Stimulated activated CD8-positive, alpha-beta memory T cell treated with anti-CD3 and anti-CD28 coated beads, Interleukin-2, amount 100 ng/mL, for 48 hours (primary cell): ENCODE data around the gene TMEM101.
"Not testable (repeated sequence)": the region's sequence is repeated elsewhere in the genome, so short reads cannot be mapped to it uniquely, and the experiment has no call there.

Experiments used
- DNase-seq, 2 donors: peaks; one replicate each; pipeline ENCODE4 v3.0.0-alpha.2; 2020; ENCODE audit warnings: low read depth in 2 of 2

TMEM101 gene

DNA sequence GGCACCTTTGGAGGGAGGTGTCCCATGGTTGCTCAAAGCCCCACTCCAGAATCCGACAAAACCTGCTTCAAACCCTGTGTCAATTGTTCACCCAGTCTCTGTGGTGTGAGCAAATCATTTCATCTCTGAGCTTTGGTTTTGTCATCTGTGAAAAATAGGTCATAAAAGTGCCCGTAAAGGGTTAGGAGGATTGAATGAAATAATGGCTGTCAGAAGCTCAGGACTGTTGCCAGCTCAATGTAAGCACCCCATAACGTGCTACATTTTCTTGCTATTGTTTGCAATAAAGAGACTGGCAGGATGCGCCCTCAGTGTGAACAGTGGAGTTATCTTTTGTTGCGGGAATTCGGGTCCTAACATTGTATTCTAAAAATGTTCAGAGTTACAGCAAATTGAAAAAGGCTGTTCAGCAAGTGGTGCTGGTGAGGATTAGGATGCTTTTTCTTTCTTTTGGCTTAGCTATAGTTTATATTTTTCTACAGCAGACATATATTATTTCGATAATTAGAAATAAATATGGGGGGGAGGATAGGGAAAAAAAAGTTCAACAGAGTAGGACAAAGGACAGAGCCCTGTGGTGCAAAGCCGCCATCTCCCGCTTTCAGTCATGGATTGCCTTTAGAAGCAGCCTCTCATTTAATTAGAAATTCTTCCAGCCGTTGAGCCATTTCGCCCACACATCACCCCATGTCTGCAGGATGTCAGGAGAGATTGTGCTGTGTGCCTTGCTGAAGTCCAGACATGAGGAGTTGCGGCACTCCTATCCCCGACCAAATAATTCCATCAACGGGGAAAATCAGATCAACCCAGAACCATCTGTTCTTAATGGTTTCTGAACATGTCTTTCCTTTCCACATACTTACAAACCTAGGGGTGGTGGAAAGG, 40.1 kb downstream of the TMEM101 start:
- DNase-seq = no peak

DNA sequence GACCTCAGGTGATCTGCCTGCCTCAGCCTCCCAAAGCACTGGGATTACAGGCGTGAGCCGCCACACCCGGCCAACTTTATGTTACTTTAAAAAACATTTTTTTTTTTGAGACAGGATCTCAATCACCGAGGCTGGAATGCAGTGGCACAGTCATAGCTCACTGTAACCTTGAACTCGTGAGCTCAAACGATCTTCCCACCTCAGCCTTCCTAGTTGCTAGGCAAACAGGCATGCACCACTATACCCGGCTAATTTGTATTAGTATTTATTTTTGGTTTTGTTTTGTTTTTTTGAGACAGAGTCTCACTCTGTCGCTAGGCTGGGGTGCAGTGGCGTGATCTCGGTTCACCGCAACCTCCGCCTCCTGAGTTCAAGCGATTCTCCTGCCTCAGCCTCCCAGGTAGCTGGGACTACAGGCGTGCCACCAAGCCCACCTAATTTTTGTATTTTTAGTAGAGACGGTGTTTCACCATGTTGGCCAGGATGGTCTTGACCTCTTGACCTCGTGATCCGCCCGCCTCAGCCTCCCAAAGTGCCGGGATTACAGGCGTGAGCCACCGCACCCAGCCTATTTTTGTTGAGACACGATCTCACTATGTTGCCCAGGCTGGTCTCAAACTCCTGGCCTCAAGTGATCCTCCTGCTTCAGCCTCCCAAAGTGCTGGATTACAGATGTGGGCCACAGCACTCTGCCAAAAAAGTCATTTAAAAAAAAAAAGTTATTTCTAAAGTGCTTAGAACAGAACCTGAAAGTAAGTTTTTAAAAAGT, 42.1 kb downstream of the TMEM101 start:
- not testable (repeated sequence) for DNase-seq

DNA sequence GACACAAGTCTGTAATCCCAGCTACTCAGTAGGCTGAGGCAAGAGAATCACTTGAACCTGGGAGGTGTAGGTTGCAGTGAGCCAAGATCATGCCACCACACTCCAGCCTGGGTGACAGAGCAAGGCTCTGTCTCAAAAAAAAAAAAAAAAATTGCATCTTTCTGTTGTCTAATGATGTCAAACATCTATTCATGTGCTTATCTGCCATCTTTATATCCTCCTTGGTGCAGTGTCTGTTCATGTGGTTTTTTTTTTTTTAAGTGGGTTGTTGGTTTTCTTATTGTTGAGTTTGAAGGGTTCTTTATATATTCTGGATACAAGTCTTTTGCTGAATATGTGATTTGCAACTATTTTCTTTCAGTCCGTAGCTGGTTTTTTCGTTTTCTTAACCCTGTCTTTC, 43.3 kb downstream of the TMEM101 start:
- DNase-seq = not testable (repeated sequence)

DNA sequence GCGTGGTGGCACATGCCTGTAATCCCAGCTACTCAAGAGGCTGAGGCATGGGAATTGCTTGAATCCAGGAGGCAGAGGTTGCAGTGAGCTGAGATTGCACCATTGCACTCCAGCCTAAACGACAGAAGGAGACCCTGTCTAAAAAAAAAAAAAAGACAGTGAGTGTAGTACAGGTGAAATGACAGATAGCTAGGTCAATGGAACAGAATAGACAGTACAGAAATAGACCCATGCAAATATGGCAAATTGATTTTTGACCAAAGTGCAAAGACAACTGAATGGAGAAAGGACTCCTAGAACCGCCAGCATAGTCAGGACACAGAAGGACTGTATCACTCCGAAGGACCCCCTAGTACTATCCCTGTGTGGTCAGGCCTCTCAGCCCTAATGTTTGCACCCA, 44.4 kb downstream of the TMEM101 start:
- no peak for DNase-seq

- no peak for DNase-seq
Measured at GRCh38 chr17:43967251-43967875, 47.4 kb downstream of the TMEM101 start.

DNA sequence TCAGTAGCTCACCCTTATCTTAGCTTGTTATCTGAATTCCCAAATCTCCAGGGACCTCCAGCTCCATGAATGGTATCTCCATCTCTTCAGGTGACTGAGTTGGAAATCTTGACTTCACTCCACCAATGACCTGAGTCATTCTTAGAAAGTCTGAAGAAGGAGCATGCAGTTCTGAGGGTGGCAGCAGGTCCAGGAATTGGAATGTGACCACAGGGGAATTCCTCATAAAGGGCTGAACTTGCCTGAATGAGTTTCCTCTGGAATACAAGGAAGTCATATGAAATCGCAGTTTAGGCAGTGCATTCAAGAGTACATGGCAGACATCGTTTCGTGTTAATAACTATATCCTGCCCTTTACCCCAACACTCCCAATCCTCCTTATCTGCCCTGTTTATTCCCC, 48.5 kb downstream of the TMEM101 start:
- DNase-seq = no peak

DNA sequence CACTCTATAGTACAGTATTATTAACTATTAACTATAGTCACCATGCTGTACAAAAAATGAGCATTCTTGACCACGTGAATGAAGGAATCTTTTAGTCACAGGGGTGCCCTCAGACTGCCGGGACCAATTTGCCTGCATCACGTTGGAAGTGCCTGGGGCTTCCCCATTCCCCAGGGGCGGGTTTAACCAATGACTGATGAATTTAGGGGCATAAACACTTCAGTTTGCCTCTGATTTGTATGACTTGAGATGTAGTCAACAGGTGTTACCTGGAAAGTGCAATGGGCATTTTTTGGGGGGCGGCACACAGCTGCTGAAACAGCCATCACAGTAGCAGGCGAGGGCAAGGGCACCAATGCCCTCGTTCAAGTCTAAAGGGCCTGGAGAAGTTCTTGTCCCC, 52.3 kb downstream of the TMEM101 start:
- no peak for DNase-seq

DNA sequence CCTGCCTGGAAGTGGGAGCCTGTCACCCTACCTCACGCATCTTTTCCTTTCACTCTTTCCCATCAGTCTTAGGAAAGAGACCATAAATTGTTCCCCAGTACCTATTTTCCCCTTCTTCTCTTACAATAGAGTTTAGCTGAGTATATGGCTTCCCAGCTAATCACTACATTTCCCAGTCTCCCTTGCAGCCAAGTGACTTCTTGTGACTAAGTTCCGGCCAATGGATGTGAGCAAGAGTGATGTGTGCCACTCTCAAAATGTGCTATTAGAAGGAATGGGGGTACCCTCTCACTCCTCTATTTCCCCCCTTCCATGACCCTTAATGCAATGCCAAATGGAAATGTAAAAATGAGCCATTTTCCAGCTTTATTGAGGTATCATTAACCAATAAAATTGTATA, 52.8 kb downstream of the TMEM101 start:
- DNase-seq = no peak

DNA sequence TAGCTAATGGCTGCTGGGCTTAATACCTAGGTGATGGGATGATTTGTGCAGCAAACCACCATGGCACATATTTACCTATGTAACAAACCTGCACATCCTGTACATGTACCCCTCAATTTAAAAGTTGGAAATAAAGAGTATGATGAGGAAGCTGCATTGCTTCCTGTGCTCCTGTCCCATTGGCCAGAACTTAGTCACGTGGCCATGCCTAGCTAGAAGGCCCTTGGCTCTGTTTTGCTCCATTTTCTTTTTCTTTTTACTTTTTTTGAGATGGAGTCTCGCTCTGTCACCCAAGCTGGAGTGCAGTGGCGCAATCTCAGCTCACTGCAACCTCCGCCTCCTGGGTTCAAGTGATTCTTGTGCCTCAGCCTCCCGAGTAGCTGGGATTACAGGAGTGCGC, 53.5 kb downstream of the TMEM101 start:
- not testable (repeated sequence) for DNase-seq
